ENCODE results near the gene DUS1L.

DNA sequence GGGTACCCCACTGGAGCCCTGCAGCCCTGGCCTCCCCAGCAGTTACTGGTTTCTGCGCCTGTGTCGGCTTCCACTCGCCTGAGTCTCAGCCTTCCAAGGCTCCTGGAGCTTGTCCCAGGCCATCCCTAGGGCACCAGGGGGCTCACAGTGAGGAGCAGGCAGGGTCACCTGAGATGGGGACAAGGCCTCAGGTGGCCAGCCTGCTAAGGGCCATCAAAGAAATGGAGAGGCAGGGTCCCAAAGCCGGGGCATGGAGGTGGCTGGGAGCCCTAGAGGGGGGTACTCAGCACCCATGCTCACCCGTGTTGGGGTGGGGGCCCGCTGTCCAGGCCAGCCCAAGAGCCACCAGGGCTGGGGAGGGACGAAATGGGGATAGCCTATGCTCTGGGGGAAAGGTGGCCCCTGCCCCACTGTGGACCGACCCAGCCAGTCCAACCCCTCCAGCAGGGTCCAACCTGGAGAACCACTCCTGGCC lies 31.1 kb upstream of the DUS1L start:
- TF ChIP-seq, protein P1, sequence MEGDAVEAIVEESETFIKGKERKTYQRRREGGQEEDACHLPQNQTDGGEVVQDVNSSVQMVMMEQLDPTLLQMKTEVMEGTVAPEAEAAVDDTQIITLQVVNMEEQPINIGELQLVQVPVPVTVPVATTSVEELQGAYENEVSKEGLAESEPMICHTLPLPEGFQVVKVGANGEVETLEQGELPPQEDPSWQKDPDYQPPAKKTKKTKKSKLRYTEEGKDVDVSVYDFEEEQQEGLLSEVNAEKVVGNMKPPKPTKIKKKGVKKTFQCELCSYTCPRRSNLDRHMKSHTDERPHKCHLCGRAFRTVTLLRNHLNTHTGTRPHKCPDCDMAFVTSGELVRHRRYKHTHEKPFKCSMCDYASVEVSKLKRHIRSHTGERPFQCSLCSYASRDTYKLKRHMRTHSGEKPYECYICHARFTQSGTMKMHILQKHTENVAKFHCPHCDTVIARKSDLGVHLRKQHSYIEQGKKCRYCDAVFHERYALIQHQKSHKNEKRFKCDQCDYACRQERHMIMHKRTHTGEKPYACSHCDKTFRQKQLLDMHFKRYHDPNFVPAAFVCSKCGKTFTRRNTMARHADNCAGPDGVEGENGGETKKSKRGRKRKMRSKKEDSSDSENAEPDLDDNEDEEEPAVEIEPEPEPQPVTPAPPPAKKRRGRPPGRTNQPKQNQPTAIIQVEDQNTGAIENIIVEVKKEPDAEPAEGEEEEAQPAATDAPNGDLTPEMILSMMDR (IDR thresholded peaks at IDR 0.05; ENCODE audit: borderline replicate concordance, extremely low read depth, low read length, poor library complexity, severe bottlenecking), result no peak
- no peak for TF ChIP-seq EZH2 (IDR thresholded peaks at IDR 0.05; ENCODE audit: borderline replicate concordance, low read depth, low read length, severe bottlenecking)

All from DND-41 (cell line).